GM21367 (cell line): ENCODE results near the gene PCSK5.
"Not testable (repeated sequence)": the region's sequence is repeated elsewhere in the genome, so short reads cannot be mapped to it uniquely, and the experiment has no call there.

ENCODE experiments used
- ATAC-seq: cut with Tn5 transposase; IDR thresholded peaks from one replicate; pipeline ENCODE4 v1.9.1; 2021; ENCODE audit not compliant: unreplicated experiment

PCSK5 gene

GRCh38 chr9:75962013-75962661 lies 71.7 kb downstream of the PCSK5 start:
- no peak for ATAC-seq

- ATAC-seq: no peak
Observed at GRCh38 chr9:75962662-75963036, 72.2 kb downstream of the PCSK5 start.

- not testable (repeated sequence) for ATAC-seq
Observed at GRCh38 chr9:75963321-75963720, 72.8 kb downstream of the PCSK5 start.

DNA sequence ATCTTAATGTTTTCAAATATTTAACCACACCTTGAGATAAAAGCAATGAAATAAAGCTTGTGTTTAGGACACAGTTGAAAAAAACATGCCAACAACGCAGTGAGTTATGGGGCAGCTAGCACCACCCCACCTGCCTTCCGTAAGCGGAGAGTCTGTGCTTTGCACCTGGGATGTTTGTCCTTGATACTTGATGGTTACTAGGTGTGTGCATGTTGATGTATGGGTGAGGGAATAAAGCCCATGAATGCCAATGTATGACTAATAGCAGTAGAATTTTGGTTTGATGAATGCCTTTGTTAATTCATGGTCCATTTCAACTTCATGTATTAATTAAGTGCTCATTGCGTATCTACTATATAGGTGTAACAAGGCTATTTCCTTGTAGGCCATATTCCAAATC lies 74.0 kb downstream of the PCSK5 start:
- no peak for ATAC-seq

DNA sequence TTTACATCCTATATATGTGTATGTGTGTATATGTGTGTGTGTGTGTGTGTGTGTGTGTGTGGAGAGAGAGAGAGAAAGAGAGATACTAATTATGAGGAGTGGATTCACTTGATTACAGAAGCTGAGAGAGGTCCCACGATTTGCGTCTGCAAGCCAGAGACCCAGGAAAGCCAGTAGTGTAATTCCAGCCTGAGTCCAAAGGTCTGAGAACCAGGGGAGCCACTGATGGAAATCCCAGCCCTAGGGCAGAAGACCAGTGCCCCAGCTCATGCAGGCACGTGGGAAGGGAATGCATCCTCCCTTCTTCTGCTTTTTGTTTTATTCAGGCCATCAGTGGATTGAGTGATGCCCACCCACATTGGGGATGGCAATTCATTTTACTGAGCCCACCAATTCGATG lies 74.8 kb downstream of the PCSK5 start:
- no peak for ATAC-seq

DNA sequence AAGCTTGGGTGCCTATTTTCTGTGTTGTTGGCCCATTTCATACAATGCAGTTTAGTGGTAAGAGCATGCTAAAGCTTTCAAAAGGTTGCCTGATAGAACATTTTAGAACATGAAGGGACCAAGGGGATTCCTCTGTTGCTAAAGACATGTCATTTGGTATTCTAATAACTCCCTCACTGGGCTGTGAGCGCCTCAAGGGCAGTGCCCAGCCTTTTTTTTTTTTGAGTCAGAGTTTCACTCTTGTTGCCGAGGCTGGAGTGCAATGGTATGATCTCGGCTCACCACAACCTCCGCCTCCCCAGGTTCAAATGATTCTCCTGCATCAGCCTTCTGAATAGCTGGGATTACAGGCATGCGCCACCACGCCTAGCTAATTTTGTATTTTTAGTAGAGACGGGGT lies 77.1 kb downstream of the PCSK5 start:
- no peak for ATAC-seq

- no peak for ATAC-seq
Observed at GRCh38 chr9:75974016-75974766, 83.7 kb downstream of the PCSK5 start.

DNA sequence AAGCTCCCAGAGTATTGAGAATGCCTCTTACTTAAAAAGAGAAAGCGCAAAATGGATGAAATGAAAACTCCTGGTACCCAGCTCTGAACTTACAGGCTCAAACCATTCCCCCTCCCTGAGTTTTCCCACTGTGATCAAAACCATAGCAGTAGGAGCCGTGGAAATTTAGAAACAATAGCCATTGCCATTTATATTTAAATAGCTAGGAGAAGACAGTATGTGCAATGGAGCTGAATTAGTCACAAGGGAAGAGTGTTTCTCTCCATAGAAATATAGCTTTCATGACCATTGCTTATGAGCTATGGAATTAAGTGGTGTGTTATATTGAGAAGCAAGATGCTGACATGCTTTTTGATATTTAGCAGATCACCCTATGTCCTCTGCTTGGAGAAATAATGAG lies 84.6 kb downstream of the PCSK5 start:
- no peak for ATAC-seq

GRCh38 chr9:75976549-75976948 lies 86.1 kb downstream of the PCSK5 start:
- ATAC-seq: no peak

- ATAC-seq: no peak
Observed at GRCh38 chr9:75979362-75979761, 88.9 kb downstream of the PCSK5 start.

GRCh38 chr9:75983319-75984045 lies 93.0 kb downstream of the PCSK5 start:
- no peak for ATAC-seq

DNA sequence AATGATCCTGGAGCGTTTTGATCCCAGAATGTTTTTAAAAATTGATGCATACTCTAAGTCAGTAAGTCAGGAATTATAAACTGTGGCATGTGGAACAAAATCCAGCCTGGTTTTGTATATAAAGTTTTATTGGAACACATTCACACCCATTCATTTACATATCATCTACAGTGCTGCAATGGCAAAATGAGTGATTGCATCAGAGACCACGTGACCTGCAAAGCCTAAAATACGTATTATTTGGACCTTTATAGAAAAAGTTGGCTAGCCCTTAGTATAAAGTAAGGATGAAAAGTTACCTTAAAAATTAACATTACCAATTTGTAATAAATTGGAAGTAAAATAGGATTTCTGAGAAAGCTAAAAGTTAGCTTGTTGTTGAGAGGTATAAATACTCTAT lies 95.0 kb downstream of the PCSK5 start:
- ATAC-seq: no peak

- no peak for ATAC-seq
Observed at GRCh38 chr9:75988663-75989062, 98.2 kb downstream of the PCSK5 start.

- no peak for ATAC-seq
Observed at GRCh38 chr9:75990156-75990555, 99.7 kb downstream of the PCSK5 start.

- no peak for ATAC-seq
Observed at GRCh38 chr9:75990576-75991304, 100.3 kb downstream of the PCSK5 start.

DNA sequence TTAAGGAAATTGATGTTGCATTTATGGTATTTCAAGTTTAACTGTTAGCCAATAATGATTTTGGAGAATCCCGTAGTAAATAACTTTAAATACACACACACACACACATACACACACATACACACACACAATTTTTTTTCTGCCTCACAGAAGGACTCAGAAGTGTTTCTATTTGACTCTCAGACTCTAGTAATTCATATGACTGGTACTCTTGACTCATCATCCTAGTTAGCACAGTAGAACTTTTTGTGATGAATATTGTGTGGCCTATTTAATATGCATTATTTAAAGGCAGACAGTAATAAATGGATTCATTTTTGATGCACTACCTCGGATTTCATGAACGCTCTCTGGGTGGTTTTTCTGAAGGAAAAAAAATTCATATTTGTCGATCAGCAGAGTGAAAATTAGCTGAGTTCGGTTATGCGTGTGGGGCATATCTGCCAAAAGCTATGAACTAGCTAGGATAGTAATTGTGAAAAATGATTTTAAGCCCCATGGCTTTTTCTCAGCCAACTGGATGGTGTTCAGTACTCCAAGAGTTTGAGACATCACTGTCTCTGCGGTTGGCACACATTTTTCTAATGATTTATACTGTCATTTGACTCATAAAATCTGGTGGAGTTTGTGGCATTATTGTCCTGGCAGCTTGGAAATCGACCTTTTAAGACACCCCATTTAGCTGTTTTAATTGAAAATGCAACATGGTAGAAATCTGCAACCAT lies 102.2 kb downstream of the PCSK5 start:
- no peak for ATAC-seq

DNA sequence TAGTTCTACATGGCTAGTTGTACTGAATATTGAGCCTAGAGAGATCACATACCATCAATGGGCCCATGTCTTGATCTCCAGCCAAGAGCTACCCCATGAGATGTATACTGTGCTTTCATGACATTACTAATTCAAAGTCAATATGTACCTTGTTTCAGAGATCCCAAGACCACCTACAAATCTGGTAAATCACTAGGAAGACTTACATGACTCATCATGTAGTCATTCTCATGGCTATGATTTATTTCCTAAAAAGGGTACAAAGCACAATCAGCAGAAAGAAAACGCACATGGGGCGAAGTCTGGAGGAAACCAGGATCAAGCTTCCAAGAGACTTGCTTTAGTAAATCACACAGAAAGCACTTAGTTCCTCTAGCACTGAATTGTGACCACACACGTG lies 103.0 kb downstream of the PCSK5 start:
- no peak for ATAC-seq

- no peak for ATAC-seq
Observed at GRCh38 chr9:75995066-75995465, 104.6 kb downstream of the PCSK5 start.

GRCh38 chr9:75996726-75997125 lies 106.3 kb downstream of the PCSK5 start:
- ATAC-seq: no peak

DNA sequence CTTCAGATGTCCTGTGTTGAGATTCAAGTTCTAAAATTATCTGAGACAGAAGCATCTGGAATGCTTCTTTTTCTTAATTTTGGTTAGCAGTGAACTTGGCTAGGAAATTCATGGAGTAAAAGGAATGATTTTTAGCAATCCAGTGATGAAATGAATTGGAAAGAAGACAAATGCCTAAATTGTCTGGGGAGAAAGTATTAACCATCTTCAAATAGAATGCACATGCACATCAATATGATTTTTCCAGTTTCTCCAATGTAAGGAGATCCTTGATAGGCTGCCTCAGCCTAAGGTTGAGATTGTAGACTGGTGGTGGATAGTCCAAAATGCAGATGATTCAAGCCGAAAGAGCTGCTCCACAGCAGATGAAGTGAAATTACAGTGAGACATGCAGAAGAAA lies 106.7 kb downstream of the PCSK5 start:
- ATAC-seq: no peak
